Measurements from ENCODE around the gene MED12L. TPM values are rescaled to one million over a fixed set of nuclear protein-coding genes. Genes with fewer than 3 reads are reported as not detected.

The MED12L gene
- total RNA-seq, 1 experiment from 2014 or later, result 3.0 TPM

DNA sequence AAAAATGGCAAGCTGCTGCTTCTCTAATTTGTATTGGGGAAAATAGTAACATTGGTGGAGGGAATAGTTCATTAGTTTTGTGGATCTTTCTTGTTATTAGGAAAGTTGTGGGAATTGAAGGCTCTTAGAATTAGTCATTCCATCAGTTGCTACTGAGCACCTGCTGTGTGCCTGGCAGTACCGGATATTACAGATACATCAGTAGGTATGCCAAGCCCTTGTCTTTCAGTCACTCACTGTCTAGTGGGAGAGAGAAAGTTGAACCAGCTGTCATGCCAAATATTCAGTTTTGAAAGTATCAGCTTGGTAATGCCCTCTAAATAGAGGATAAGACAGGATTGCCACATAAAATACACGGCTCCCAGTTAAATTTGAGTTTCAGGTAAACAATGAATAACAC is 342.9 kb downstream of the MED12L start:
- H4K20me1 ChIP-seq (ENCODE audit: insufficient read depth), result no peaks in the 10 kb centered on the region
- H2AFZ ChIP-seq, result no peak overlapping the region
- no peaks in the 10 kb centered on the region for H3K27me3 ChIP-seq (ENCODE audit: insufficient read depth, low read depth)
- H3K4me1 ChIP-seq (replicated peaks; ENCODE audit: insufficient read depth), result no peaks in the 10 kb centered on the region
- no peaks in the 10 kb centered on the region for H3K79me2 ChIP-seq (ENCODE audit: low read depth)
- TF ChIP-seq, protein P1, sequence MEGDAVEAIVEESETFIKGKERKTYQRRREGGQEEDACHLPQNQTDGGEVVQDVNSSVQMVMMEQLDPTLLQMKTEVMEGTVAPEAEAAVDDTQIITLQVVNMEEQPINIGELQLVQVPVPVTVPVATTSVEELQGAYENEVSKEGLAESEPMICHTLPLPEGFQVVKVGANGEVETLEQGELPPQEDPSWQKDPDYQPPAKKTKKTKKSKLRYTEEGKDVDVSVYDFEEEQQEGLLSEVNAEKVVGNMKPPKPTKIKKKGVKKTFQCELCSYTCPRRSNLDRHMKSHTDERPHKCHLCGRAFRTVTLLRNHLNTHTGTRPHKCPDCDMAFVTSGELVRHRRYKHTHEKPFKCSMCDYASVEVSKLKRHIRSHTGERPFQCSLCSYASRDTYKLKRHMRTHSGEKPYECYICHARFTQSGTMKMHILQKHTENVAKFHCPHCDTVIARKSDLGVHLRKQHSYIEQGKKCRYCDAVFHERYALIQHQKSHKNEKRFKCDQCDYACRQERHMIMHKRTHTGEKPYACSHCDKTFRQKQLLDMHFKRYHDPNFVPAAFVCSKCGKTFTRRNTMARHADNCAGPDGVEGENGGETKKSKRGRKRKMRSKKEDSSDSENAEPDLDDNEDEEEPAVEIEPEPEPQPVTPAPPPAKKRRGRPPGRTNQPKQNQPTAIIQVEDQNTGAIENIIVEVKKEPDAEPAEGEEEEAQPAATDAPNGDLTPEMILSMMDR (conservative IDR thresholded peaks at IDR 0.05), result no peak
- no peak for TF ChIP-seq EZH2 (IDR thresholded peaks at IDR 0.05; ENCODE audit: low read depth)
- BruUV-seq (replicated peaks), result no TSS peak
- no peak overlapping the region for H3K4me3 ChIP-seq
- peaks cover 4% of the 10 kb centered on the region; the same call in 1 of the 2 replicates for H3K9me2 ChIP-seq (ENCODE audit: insufficient read depth)
- H3K4me2 ChIP-seq, result no peak overlapping the region
- no peak overlapping the region for H3K27ac ChIP-seq
- DNase-seq, result no peak
- ChIA-PET CTCF (no interaction called here), POLR2A (ENCODE audit: unreplicated experiment) (no interaction called here)
- H3K9me3 ChIP-seq (ENCODE audit: insufficient read depth, low read depth), result no peaks in the 10 kb centered on the region
- no peaks in the 10 kb centered on the region for H3F3A ChIP-seq (ENCODE audit: insufficient read depth, low read depth)
- H3K36me3 ChIP-seq (ENCODE audit: low read depth), result no peaks in the 10 kb centered on the region
- intact Hi-C loops (cut with micrococcal nuclease; ENCODE audit: unreplicated experiment), result no loop called here

- Histone ChIP-seq H4K20me1 (ENCODE audit: insufficient read depth) (no peaks in the 10 kb centered on the region), H3K4me3 (no peak overlapping the region), H2AFZ (no peak overlapping the region), H3K4me2 (no peak overlapping the region), H3K36me3 (ENCODE audit: low read depth) (no peaks in the 10 kb centered on the region), H3K4me1 (replicated peaks; ENCODE audit: insufficient read depth) (peaks cover 10% of the 10 kb centered on the region; the same call in 1 of the 2 replicates), H3K27me3 (ENCODE audit: insufficient read depth, low read depth) (no peaks in the 10 kb centered on the region), H3F3A (ENCODE audit: insufficient read depth, low read depth) (0 out of 2 replicates have a peak, but pooled peaks cover 6% of the 10 kb centered on the region), H3K27ac (no peak overlapping the region), H3K9me3 (ENCODE audit: insufficient read depth, low read depth) (no peaks in the 10 kb centered on the region), H3K79me2 (ENCODE audit: low read depth) (no peaks in the 10 kb centered on the region), H3K9me2 (ENCODE audit: insufficient read depth) (peaks cover 4% of the 10 kb centered on the region; the same call in 1 of the 2 replicates)
- TF ChIP-seq EZH2 (IDR thresholded peaks at IDR 0.05; ENCODE audit: low read depth), result no peak
- TF ChIP-seq, protein P1 (conservative IDR thresholded peaks at IDR 0.05), result no peak
- ChIA-PET CTCF (interaction anchor here (0.6 kb wide), 1 partner anchor 18 kb away, joined by 3 read pairs; no protein-coding TSS in a partner anchor), POLR2A (ENCODE audit: unreplicated experiment) (interaction anchor here (0.6 kb wide), 1 partner anchor 852 kb away, joined by 6 read pairs; no protein-coding TSS in a partner anchor)
- DNase-seq, result no peak
- no TSS peak for BruUV-seq (replicated peaks)
- intact Hi-C loops (cut with micrococcal nuclease; ENCODE audit: unreplicated experiment), result no loop called here
Observed at GRCh38 chr3:151430821-151431484, 345.5 kb downstream of the MED12L start.

DNA sequence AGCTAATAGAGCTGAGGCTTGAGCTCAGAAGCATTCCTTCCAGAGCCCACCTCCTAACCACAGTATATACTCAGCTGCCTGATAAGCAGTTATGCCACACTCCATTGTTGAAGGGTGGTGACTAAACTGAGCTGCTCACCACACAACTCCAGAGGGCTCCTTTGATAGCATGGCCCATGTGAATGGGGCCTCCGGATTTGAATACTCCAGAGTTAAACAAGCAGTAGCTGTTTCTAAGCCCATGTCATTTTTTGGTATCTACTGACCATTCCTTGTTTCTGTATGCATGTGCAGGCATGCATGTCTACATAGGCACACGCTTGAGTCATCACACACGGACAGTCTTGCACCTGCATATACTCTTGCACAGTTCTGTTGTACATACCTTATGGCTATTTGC is 346.5 kb downstream of the MED12L start:
- no peak overlapping the region for H3K27ac ChIP-seq
- H3K4me3 ChIP-seq, result no peak overlapping the region
- H3K36me3 ChIP-seq (ENCODE audit: low read depth), result no peaks in the 10 kb centered on the region
- ChIA-PET POLR2A (ENCODE audit: unreplicated experiment) (interaction anchor here (0.6 kb wide), 1 partner anchor 853 kb away, joined by 6 read pairs; no protein-coding TSS in a partner anchor), CTCF (interaction anchor here (0.6 kb wide), 1 partner anchor 17 kb away, joined by 3 read pairs; no protein-coding TSS in a partner anchor)
- 0 out of 2 replicates have a peak, but pooled peaks cover 6% of the 10 kb centered on the region for H3F3A ChIP-seq (ENCODE audit: insufficient read depth, low read depth)
- H3K9me2 ChIP-seq (ENCODE audit: insufficient read depth), result peaks cover 4% of the 10 kb centered on the region; the same call in 1 of the 2 replicates
- no peaks in the 10 kb centered on the region for H3K79me2 ChIP-seq (ENCODE audit: low read depth)
- H2AFZ ChIP-seq, result no peak overlapping the region
- no peak overlapping the region for H3K4me2 ChIP-seq
- no peak for TF ChIP-seq EZH2 (IDR thresholded peaks at IDR 0.05; ENCODE audit: low read depth)
- TF ChIP-seq, protein P1 (conservative IDR thresholded peaks at IDR 0.05), result no peak
- no peaks in the 10 kb centered on the region for H4K20me1 ChIP-seq (ENCODE audit: insufficient read depth)
- intact Hi-C loops (cut with micrococcal nuclease; ENCODE audit: unreplicated experiment), result no loop called here
- no peaks in the 10 kb centered on the region for H3K27me3 ChIP-seq (ENCODE audit: insufficient read depth, low read depth)
- peak; percentile 9 to 40 for DNase-seq
- no TSS peak for BruUV-seq (replicated peaks)
- H3K9me3 ChIP-seq (ENCODE audit: insufficient read depth, low read depth), result no peaks in the 10 kb centered on the region
- H3K4me1 ChIP-seq (replicated peaks; ENCODE audit: insufficient read depth), result peaks cover 10% of the 10 kb centered on the region; the same call in 1 of the 2 replicates
